ENCODE data around the gene SORBS2. TPM values are rescaled to one million over a fixed set of nuclear protein-coding genes. Genes with fewer than 3 reads are reported as not detected.

The SORBS2 gene
- total and polyA plus RNA-seq, 2 donors (not counting 1 experiment from before 2014, with no cell fraction given) = 0.25 to 0.89 TPM

- Mint-ChIP-seq H3K27me3 (peaks cover 20% of the 10 kb centered on the region), H3K9me3 (ENCODE audit: insufficient read depth) (no peaks in the 10 kb centered on the region), H3K4me3 (no peak overlapping the region), H3K4me1 (no peaks in the 10 kb centered on the region), H3K27ac (no peak overlapping the region)
- no peaks in the 10 kb centered on the region for H3K79me2 ChIP-seq (ENCODE audit: control insufficient read depth, insufficient read depth, low read length)
- peaks cover 0 to 7% (median 0%) of the 10 kb centered on the region in 4 experiments for H3K27me3 ChIP-seq (replicated peaks in 1 of 4; ENCODE audit: control extremely low read depth in 1 of 4, control insufficient read depth in 3 of 4, insufficient read depth in 4 of 4, low read length in 3 of 4)
- intact Hi-C loops (cut with micrococcal nuclease) = no loop called here
- 99% methylated on average over 7 of the region's 9 CpGs for WGBS (ENCODE audit: insufficient coverage)
- DNase-seq (no peak), ATAC-seq (ENCODE audit: low read depth) (no peak)
- ChIA-PET CTCF (no interaction called here), POLR2A (no interaction called here)
- no peaks in the 10 kb centered on the region for H3K4me1 ChIP-seq (ENCODE audit: control insufficient read depth in 2 of 2, insufficient read depth in 2 of 2, low read length in 2 of 2)
- H4K20me1 ChIP-seq (ENCODE audit: control insufficient read depth, insufficient read depth, low read length, poor library complexity, severe bottlenecking) = no peaks in the 10 kb centered on the region
- H3K4me3 ChIP-seq (ENCODE audit: control extremely low read depth in 1 of 5, extremely low read depth in 1 of 5, insufficient read depth in 1 of 5, low read depth in 2 of 5, low read length in 4 of 5) = no peak overlapping the region
- no peak overlapping the region for H3K4me2 ChIP-seq (replicated peaks; ENCODE audit: low read depth, low read length, poor library complexity, severe bottlenecking)
- no peak overlapping the region for H2AFZ ChIP-seq (ENCODE audit: insufficient read depth, low read depth, low read length, poor library complexity, severe bottlenecking)
- no peak overlapping the region for H3K9ac ChIP-seq (ENCODE audit: low read length)
- no peak overlapping the region for H3K27ac ChIP-seq (ENCODE audit: low read length in 2 of 2)
- TF ChIP-seq EZH2 (IDR thresholded peaks at IDR 0.05; ENCODE audit: borderline replicate concordance, insufficient read depth, low read depth, low read length, poor library complexity, severe bottlenecking) = no peak
- TF ChIP-seq, protein P1, sequence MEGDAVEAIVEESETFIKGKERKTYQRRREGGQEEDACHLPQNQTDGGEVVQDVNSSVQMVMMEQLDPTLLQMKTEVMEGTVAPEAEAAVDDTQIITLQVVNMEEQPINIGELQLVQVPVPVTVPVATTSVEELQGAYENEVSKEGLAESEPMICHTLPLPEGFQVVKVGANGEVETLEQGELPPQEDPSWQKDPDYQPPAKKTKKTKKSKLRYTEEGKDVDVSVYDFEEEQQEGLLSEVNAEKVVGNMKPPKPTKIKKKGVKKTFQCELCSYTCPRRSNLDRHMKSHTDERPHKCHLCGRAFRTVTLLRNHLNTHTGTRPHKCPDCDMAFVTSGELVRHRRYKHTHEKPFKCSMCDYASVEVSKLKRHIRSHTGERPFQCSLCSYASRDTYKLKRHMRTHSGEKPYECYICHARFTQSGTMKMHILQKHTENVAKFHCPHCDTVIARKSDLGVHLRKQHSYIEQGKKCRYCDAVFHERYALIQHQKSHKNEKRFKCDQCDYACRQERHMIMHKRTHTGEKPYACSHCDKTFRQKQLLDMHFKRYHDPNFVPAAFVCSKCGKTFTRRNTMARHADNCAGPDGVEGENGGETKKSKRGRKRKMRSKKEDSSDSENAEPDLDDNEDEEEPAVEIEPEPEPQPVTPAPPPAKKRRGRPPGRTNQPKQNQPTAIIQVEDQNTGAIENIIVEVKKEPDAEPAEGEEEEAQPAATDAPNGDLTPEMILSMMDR (IDR thresholded peaks at IDR 0.05) = no peak
- H3K36me3 ChIP-seq (replicated peaks in 1 of 2; ENCODE audit: control extremely low read depth in 1 of 2, control insufficient read depth in 1 of 2, extremely low read depth in 1 of 2, insufficient read depth in 2 of 2, low read length in 1 of 2) = no peaks in the 10 kb centered on the region
- H3K9me3 ChIP-seq (ENCODE audit: control extremely low read depth in 1 of 3, control insufficient read depth in 2 of 3, insufficient read depth in 1 of 3, low read length in 2 of 3) = peaks cover 0 to 3% (median 0%) of the 10 kb centered on the region in 3 donors
Observed at GRCh38 chr4:185717377-185717741, 94.6 kb downstream of the SORBS2 start.

GRCh38 chr4:185716577-185717376 is 95.2 kb downstream of the SORBS2 start:
- H3K36me3 ChIP-seq (replicated peaks in 1 of 2; ENCODE audit: control extremely low read depth in 1 of 2, control insufficient read depth in 1 of 2, extremely low read depth in 1 of 2, insufficient read depth in 2 of 2, low read length in 1 of 2) = no peaks in the 10 kb centered on the region

More at GRCh38 chr4:185716577-185717376, 95.2 kb downstream of the SORBS2 start:
- peaks cover 0 to 5% (median 0%) of the 10 kb centered on the region in 3 donors for H3K9me3 ChIP-seq (ENCODE audit: control extremely low read depth in 1 of 3, control insufficient read depth in 2 of 3, insufficient read depth in 1 of 3, low read length in 2 of 3)
- no peak overlapping the region for H3K9ac ChIP-seq (ENCODE audit: low read length)
- H3K27ac ChIP-seq (ENCODE audit: low read length in 2 of 2) = no peak overlapping the region
- H2AFZ ChIP-seq (ENCODE audit: insufficient read depth, low read depth, low read length, poor library complexity, severe bottlenecking) = no peak overlapping the region
- Mint-ChIP-seq H3K27me3 (peaks cover 25% of the 10 kb centered on the region), H3K4me3 (no peak overlapping the region), H3K27ac (no peak overlapping the region), H3K9me3 (ENCODE audit: insufficient read depth) (no peaks in the 10 kb centered on the region), H3K4me1 (no peaks in the 10 kb centered on the region)
- ATAC-seq (ENCODE audit: low read depth) (no peak), DNase-seq (no peak)
- no peaks in the 10 kb centered on the region for H4K20me1 ChIP-seq (ENCODE audit: control insufficient read depth, insufficient read depth, low read length, poor library complexity, severe bottlenecking)
- TF ChIP-seq, protein P1 (IDR thresholded peaks at IDR 0.05) = no peak
- no peak for TF ChIP-seq EZH2 (IDR thresholded peaks at IDR 0.05; ENCODE audit: borderline replicate concordance, insufficient read depth, low read depth, low read length, poor library complexity, severe bottlenecking)
- CTCF ChIA-PET = no interaction called here
- H3K79me2 ChIP-seq (ENCODE audit: control insufficient read depth, insufficient read depth, low read length) = no peaks in the 10 kb centered on the region
- WGBS (ENCODE audit: insufficient coverage) = 95% methylated on average over 11 of the region's 15 CpGs
- H3K4me2 ChIP-seq (replicated peaks; ENCODE audit: low read depth, low read length, poor library complexity, severe bottlenecking) = no peak overlapping the region
- peaks cover 0 to 11% (median 0%) of the 10 kb centered on the region in 4 experiments for H3K27me3 ChIP-seq (replicated peaks in 1 of 4; ENCODE audit: control extremely low read depth in 1 of 4, control insufficient read depth in 3 of 4, insufficient read depth in 4 of 4, low read length in 3 of 4)
- POLR2A ChIA-PET = no interaction called here
- H3K4me3 ChIP-seq (ENCODE audit: control extremely low read depth in 1 of 5, extremely low read depth in 1 of 5, insufficient read depth in 1 of 5, low read depth in 2 of 5, low read length in 4 of 5) = no peak overlapping the region
- H3K4me1 ChIP-seq (ENCODE audit: control insufficient read depth in 2 of 2, insufficient read depth in 2 of 2, low read length in 2 of 2) = no peaks in the 10 kb centered on the region
- intact Hi-C loops (cut with micrococcal nuclease) = no loop called here
